GM20431 (cell line): Measurements from ENCODE around the gene RIMBP2.

Source experiments
- in situ Hi-C: fragments of 300-500 bp; cut with MseI, MboI; formaldehyde crosslinking; loops from one replicate; pipeline ENCODE4 v1.15.0; 2020; ENCODE audit warnings: low sequenced_read_pairs; ENCODE audit not compliant: unreplicated experiment

Gene RIMBP2

DNA sequence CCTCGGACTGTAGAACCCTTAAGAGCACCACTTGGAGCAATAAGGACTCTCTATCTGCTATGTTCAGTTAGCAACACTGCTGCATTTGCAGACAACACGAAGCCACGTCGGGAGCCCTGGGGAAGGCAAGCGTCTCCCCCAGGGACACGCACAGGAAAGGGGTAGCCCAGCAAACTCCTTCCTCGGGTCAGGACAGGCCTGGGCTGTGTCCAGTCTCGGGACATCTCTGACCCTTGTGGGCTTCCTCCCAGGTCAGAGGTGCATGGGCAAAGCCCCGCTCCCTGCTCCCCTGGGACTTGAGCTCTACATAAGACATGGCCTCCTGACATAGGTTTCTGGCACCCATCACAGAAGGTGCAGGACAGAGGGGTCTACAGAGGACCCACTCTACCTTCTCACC, 258.9 kb downstream of the RIMBP2 start:
- in situ Hi-C loops, result no loop called here

GRCh38 chr12:130456375-130457199, 259.5 kb downstream of the RIMBP2 start:
- in situ Hi-C loops, result no loop called here

DNA sequence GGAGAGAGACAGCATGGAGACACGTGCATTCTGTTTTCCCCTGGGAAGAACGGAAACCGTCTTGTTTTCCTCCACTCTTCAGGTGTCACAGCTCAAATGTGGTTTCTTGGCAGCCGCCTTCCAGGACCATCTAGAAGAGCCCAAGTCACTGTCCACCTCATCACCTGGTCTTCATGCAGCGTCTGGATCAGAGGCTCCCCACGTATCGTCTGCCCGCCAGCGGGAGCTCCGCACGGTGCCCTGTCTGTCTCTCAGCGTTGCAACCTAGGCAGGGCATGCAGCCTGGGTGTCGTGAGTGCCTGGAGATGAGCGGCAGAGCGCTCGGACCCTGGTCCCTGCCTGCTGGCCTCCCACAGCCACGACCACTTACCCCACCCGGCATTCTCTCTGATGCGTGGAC, 260.9 kb downstream of the RIMBP2 start:
- in situ Hi-C loops, result no loop called here

DNA sequence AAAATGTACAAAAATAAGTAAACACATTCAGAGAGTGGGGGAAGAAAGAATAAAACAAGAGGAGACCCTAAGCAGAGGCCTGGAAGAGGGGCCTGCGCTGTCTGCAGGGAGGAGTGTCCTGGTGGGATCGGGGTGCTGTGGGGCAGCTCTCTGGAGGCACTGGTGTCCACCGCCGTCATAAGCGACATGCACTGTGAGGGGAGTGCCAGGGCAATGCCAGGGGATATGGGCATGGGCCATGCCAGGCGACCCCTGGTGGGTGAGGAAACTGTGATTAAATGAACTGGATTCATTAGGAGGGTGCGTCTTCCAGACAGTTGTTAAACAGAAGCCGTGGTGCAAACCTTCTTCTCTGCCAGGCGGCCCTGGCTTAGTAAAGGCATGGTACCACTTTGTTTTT, 261.8 kb downstream of the RIMBP2 start:
- in situ Hi-C loops, result no loop called here

DNA sequence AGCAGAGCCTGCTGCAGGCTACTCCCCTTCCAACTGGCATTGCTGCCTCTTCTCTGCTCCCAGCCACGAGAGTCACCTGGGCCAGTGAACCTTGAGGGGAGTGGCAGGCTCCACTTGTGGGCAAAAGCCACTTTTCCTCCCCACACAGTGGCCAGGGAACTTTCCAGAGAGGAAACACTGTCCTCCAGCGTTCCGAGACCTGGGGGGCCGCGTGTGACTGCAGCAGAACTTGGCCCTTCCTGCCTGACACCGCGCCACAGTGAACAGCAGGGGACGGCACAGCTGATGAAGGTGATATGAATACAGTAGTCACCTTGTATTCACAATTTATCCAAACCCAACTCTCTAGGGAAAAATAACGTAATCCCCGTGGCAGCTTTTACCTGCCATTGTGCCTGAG, 263.6 kb downstream of the RIMBP2 start:
- in situ Hi-C loops, result no loop called here

DNA sequence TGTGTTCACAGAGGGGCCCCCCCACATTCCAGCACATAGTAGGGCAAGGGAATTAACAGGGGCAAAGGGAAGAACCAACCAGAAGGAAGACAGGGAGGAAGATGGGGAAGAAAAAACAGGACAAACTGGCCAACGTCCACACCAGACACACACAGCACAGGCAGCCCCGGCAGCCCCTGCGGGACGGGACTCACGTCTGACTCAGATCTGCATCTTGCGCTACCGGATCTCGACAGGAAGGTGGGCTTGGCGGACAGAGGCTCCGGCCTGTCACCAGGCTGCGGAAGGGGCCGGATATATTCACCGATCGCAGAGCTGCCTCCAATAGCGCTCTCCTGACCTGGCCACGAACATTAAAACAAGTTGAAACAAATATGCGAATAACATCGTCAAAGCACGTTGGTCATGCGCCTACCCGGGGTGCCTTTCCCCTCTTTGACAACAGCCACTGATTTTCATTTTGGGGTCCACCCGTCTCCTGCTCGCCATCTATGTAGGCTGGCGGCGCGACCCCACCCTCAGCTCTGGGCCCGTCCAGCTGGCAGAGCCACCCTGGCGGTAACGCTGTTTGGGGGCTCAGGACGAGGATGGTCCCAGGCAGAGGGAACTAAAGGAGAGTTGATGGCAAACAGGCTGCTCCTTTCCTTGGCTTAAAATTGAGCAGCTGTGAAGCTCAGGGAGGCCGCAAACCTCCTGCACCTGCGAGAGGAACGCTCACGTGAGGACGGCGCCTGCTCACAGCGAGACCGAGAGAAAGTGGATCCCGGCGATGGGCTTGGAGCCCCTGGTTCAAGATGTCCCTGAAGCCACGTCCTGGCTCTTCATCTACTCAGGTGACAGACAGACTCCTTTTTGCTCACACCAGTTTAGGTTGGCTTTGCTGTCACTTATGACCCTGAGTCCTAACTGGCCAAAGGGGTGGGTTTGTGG, 264.8 kb downstream of the RIMBP2 start:
- in situ Hi-C loops, result no loop called here

- in situ Hi-C loops, result no loop called here
These were observed 266.8 kb downstream of the RIMBP2 start for GRCh38 chr12:130449291-130449690.

DNA sequence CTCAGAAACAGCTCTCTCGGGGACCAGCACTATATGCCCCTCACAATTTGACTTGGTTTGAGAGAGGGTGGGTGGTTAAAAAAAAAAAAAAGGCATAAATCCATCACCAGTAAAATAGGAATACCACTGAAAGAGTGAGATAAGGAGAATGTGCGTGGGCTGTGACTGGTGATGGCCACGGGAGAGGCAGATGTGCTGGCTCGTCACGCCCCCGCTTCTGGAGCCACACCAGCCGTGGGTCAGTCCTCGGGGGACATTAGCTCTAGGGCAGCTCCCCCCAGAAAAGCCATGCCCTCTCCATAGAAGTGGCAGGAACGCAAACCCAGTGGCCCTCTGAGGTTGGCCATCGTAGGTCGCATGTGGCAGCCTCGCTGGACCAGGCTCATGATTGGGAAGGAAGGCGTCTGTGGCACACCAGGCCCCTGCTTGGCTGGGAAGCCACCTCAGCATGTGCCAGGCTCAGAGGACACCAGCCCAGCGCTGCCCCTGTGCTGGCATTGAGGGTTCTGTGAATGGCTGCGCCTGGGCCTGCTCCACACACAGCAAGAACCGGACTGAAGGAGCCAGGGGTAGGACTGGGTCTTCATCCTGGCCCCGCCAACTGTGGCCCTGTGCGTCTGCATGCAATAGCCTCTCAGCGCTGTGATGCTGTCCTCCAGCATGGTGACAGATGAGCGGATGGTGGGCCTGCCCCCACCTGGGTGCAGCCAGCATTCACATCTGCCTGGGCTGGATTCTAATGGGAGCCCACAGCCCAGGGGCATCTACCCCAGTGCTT, 267.9 kb downstream of the RIMBP2 start:
- in situ Hi-C loops, result no loop called here

- in situ Hi-C loops, result no loop called here
These were observed 268.5 kb downstream of the RIMBP2 start for GRCh38 chr12:130447655-130447965.

DNA sequence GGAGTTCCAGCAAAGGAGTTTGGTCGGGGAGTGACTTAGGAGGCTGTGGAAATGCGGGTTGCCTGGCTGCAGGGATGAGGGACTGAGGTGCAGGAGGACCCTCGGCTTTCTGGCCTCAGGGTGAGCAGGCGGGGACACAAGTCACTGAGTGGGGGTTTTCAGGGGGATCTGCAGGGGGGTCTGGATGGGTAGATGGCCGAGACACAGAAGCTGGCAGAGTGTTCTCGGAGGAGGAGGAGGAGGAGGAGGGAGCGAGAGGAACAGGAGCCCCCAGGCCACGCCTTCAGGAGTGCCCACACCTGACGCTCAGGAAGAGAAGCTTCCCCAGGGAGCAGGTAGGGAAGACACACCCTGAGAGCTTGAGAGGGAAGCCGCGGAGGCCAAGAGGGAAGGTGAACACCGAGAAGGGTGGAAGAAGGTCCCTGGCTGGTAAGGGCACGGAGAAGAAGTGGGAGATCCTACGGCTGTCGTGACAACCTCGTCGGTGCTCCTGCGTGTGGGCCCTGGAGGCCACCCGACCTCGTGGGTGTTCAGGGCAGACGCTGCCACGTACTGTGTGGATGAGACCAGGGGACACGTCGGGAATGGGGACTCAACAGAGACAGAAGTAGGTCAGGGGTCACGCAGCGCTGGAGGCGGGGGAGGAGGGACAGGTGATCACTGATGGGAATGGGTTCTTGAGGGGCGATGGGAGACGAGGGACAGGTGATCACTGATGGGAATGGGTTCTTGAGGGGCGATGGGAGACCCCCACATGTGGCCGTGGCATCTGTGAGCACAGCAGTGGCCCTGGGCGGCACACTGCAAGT, 269.0 kb downstream of the RIMBP2 start:
- in situ Hi-C loops, result no loop called here

DNA sequence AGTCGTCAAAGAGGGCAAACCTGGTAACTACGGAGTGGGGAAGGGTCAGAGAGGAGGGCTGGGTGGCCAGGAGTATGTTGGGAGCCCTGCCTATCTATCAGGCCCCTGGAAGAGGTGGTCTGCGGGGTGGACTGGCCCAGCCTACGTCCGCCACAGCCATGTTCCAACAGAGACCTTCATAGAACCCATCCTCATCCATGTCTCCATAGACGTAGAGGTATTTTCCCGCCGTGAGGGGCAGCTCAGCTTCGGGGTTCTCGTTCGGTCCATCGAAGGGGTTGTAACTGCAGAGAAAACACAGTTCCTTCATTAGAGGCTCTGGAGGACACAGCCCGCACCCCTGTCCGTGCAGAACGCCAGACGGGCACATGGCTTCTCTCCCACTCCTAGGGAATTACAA, 271.1 kb downstream of the RIMBP2 start:
- in situ Hi-C loops, result no loop called here

DNA sequence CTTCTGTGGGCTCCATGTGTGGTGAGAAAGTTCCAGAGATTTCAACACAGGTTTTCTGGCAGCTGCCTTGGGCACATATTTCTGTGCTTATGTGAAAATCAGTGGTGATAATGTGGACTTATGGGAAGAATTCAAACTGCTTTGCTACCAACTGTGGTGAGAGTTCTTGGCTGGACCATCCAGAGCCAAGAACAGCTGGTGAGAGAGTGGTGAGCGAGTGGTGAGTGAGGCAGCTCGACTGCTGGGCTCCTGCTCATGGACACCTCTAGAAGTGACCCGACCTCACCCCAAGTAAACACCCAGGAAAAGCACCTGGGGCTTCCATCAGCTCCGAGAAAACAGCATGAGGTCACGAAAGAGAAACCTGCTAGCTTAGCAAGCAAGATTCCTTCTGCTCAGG, 272.0 kb downstream of the RIMBP2 start:
- in situ Hi-C loops, result no loop called here

DNA sequence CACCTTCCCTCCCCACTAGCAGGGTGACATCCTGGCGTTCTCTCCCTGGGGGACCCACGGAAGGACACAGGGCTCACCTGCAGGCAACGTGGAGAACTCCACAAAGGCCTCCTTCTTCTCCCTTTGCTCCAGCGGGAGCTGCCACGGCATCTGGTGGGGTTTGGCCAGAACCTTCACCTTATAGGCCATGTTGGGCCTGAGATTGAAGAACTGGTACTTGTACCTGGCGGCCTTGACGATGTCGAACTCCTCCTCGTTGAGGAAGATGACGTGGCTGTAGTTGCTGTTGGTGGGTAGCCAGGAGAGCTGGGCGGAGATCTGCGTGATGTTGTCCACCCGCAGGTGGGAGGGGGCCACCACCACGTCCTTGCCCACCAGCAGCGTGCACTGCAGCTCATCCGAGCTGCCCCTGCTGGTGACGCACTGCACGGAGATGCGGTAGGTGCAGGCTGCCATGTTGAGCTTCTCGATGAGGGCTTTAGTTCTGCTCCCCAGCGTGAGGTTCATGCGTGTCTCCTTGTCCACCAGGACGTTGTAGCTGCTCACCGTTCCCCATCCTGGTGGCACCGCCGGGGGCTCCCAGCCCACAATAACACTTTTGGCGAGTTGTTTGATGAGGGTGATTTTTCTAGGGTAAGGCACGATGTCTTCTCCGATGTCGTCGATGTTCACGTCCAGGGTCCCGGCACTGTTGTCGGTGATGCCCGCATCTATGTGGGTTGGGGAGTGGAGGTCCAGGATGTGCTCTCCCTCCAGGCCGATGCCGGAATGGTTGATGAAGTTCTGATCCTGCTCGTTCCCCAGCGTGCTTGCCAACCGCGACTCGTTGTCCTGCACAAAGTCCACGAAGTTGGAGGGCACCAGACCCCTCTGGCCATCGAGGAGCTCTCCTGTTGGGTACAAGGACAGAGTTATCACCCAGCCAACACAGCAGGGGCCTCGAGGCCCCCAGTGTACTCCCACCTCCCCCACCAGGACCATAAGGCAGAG, 274.0 kb downstream of the RIMBP2 start:
- in situ Hi-C loops, result no loop called here

DNA sequence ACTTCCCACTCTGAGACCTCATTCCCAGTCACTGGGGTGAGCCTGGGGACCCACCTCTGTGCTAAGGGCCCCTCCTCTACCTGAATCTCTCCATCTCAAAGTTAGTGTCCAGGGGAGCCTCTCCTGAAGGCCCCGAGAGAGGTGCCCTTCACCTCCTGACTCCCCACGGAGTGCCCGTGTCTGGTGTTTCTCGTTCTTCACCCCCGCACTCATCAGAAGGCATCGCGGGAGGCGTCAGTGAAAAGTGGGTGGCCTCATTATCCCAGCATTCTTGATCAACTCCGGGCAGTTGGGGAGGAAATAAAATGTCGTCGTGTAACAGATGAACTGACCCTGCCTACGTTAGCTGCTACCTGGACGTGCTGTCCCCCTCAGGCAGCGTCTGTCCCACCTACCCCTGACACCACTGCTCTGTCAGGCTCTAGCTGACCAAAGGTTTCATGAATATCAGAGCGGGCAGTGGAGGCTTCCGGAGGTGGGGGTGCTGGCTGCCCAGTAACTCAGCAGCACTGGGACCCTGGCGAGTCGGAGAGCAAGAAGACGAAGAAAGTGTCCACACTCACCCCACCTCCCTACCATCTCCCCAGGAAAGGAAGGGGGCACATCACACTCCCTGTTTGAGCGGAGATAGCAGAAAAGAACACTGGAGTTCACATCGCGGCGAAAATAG, 275.6 kb downstream of the RIMBP2 start:
- in situ Hi-C loops, result no loop called here

DNA sequence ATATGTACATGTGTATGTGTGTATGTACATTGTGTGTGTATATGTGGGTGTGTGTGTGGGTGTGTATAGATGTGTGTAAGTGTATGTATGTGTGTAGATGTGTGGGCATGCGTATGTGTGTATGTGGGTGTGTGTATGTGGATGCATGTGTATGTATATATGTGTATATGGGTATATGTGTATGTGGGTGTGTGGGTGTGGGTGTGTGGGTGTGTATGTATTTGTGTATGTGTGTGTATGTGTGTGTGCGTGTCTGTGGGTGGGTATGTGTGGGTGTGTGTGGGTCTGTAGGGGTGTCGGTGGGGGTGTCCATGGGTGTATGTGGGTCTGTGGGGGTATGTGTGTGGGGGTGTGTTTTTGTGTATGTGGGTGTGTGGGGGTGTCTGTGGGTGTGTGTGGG, 276.8 kb downstream of the RIMBP2 start:
- in situ Hi-C loops, result no loop called here

DNA sequence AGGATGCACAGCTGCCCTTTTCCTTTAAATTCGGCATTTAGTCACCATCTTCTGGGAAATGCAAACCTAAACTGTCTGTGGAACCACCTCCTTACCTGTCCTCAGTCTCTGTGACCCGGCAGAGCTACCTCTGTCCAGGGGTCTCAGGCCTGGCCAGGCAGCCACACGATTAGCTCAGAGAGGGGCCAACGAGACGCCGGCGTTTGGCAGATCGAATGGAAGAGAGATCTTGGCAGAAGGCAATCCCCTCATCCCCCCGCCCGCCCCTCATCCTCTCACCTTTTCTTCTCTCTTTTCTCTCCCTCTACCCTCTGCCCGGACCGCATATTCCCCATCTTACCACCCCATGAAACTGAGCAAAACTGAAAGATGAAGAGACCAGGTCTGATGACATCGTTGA, 277.4 kb downstream of the RIMBP2 start:
- in situ Hi-C loops, result no loop called here

- in situ Hi-C loops, result no loop called here
These were observed 277.9 kb downstream of the RIMBP2 start for GRCh38 chr12:130438243-130438620.

- in situ Hi-C loops, result no loop called here
These were observed 278.4 kb downstream of the RIMBP2 start for GRCh38 chr12:130437555-130438242.
